ENCODE measurements around the gene UBE2O.

- no peak for TF ChIP-seq POLR2A (IDR thresholded peaks at IDR 0.05)
- no peak for TF ChIP-seq CTCF (IDR thresholded peaks at IDR 0.05 in 4 of 5, conservative IDR thresholded peaks at IDR 0.05 in 1 of 5)
These were observed 4.9 kb downstream of the UBE2O start for GRCh38 chr17:76447931-76448652.

Measured in gastrocnemius medialis (tissue), 4 donors.